SK-N-SH treated with all-trans-retinoic acid at 6 μM for 48 hours (cell line): ENCODE data around the gene RPS6KA2.

Experiments
- BACH2 ChIP-seq: fragments of 250-450 bp; sonication (Bioruptor Pico); IDR thresholded peaks from 2 replicates; pipeline ENCODE4 v1.9.0; 2021; ENCODE audit warnings: mild to moderate bottlenecking, borderline replicate concordance
- CREB5 ChIP-seq: fragments of 250-450 bp; sonication (Bioruptor Pico); IDR thresholded peaks from 2 replicates; pipeline ENCODE4 v1.5.1; 2020; ENCODE audit warnings: low read depth, mild to moderate bottlenecking, moderate library complexity
- OSR1 ChIP-seq: fragments of 250-450 bp; sonication (Bioruptor Pico); IDR thresholded peaks from 2 replicates; pipeline ENCODE4 v1.8.0; 2022; ENCODE audit warnings: moderate library complexity, mild to moderate bottlenecking, inconsistent platforms
- PATZ1 ChIP-seq: fragments of 250-450 bp; sonication (Bioruptor Pico); IDR thresholded peaks from 2 replicates; pipeline ENCODE4 v1.8.0; 2020; ENCODE audit warnings: mild to moderate bottlenecking, moderate library complexity, borderline replicate concordance
- POU6F1 ChIP-seq: fragments of 250-450 bp; sonication (Bioruptor Pico); IDR thresholded peaks from 2 replicates; pipeline ENCODE4 v1.8.0; 2021; ENCODE audit warnings: low read depth, mild to moderate bottlenecking, moderate library complexity, borderline replicate concordance
- PPARA ChIP-seq: fragments of 250-450 bp; sonication (Bioruptor Pico); IDR thresholded peaks from 2 replicates; pipeline ENCODE4 v1.5.0; 2020; ENCODE audit warnings: mild to moderate bottlenecking, borderline replicate concordance
- RARB ChIP-seq: fragments of 250-450 bp; sonication (Bioruptor Pico); IDR thresholded peaks from 2 replicates; pipeline ENCODE4 v1.8.0; 2021; ENCODE audit warnings: mild to moderate bottlenecking, moderate library complexity
- ZC3H10 ChIP-seq: fragments of 250-450 bp; sonication (Bioruptor Pico); IDR thresholded peaks from 2 replicates; pipeline ENCODE4 v1.5.1; 2021; ENCODE audit warnings: mild to moderate bottlenecking, moderate library complexity
- ZFP30 ChIP-seq: fragments of 450-650 bp; formaldehyde crosslinking; IDR thresholded peaks from 2 replicates; pipeline ENCODE4 v1.5.0; 2022; ENCODE audit warnings: mild to moderate bottlenecking, moderate library complexity

GRCh38 chr6:166412911-166413384 is 214.1 kb downstream of the RPS6KA2 start:
- TF ChIP-seq CREB5 (CRISPR knock-in tag), result no peak
- no peak for TF ChIP-seq POU6F1 (CRISPR knock-in tag)
- no peak for TF ChIP-seq ZFP30 (CRISPR knock-in tag)
- TF ChIP-seq RARB (CRISPR knock-in tag), result no peak
- no peak for TF ChIP-seq PPARA (CRISPR knock-in tag)
- no peak for TF ChIP-seq ZC3H10 (CRISPR knock-in tag)
- TF ChIP-seq OSR1 (CRISPR knock-in tag), result no peak
- TF ChIP-seq BACH2 (CRISPR knock-in tag), result no peak
- TF ChIP-seq PATZ1 (CRISPR knock-in tag), result no peak
